NCI-H2171 treated with DMSO at 0.1 percent for 48 hours (cell line): ENCODE measurements around the gene ACAA1.

Experiments used
- DNase-seq: peaks from one replicate; lab custom pipeline; 2025; lab: John Stamatoyannopoulos, UW

Gene ACAA1

DNA sequence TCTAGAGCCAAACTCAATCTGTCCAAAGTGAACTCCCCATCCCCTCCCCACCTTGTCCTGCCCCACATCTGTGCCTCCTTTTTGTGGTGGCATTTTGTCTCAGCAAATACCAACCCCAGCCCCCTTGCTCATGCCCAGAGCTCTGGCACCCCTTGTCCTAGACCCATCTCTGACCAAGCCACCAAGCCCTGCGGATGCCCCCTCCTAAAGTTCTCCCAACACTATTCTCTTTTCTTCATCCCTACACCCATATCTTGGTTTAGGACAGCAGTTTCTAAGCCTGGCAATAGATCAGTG is 17.7 kb downstream of the ACAA1 start:
- no peak for DNase-seq

DNA sequence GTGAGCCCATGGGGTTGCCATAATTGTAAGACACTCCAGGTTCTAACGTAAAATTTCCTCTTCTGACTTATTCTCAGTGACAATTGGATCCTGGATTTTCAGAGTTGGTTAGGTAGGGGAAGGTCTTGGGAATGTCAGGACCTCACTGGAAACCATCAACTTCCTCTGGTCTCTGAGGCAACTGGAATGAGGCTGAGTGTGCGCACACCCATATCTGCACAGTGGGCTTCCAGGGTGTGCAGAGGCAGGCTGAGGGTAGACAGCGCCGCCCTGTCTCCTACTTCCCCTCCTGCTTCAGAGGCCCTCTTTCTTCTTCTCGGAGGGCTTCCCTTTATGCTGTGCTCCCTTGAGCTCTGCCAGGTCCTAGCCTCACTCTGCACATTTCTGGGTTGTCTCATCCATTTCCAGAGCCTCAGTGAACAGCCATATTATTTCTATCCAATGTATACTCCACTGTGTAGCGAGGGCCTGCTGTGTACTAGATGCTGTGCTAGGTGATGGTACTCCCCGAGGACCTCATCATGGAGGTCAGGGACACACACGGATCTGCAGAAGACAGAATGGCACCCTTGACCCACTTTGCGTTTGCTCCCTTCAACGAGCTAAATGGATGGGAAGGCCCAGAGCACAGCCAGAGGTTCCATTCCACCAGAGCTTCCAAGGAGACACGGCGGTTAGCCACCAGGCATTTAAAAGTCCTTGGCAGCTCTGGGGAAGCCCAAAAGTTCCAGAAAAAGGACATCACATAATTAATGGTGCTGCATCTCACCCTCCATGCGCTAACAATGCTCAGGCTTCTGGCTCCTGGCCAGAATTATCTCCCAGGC is 18.3 kb downstream of the ACAA1 start:
- no peak for DNase-seq

DNA sequence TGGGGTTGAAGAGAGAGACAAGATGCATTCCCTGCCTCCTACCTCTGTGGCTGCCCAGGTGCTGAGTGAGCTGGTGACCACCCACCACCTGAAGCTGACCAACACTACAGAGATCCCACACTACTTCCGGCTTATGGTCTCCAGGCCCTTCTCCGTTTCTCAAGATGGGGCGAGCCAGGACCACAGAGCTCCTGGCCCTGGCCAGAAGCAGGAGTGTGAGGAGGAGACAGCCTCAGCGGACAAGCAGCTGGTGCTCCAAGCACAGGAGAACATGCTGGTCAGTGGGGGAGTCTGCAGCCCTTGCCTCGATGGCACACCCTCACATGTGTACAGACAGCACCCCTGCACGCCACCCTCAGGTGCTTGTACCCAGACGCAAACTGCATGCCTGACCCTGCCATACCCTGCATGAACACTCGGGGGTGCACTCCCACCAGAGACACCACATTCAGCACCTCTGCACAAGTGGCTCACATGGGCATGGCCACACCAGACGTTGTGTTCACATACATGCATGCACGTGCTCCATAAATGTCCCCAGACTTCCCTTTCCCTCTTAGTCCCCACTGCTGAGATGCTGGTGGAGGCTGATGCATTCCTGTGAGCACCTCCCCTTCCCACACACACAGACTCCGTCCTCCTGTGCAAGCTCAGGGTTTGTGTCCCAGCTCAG is 19.0 kb downstream of the ACAA1 start:
- no peak for DNase-seq

DNA sequence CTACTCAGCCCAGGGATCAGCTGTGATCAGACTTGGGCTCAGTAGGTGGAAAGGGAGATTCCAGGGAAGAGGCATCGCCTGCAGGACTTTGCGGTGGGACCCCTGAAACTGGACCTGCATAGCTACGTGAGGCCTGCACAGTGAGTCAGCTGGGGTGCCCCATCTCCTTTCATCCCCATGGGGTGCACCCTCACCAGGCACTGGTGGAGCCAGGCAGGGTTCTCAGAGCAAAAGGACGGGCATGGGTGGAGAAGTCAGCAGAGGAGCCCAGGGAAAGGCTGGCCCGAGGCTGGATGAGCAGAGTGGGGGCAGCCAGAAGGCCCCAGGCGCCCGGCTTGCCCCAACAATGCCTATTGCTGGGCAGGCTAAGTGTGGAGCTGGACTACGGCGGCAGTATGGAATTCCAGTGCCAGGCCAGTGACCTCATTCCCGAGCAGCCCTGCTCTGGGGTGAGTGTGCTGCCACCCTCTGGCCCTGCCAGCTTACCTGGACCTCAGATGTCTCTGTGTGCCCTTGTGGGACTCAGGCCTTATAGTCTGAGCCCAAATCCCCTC is 19.7 kb downstream of the ACAA1 start:
- no peak for DNase-seq

DNA sequence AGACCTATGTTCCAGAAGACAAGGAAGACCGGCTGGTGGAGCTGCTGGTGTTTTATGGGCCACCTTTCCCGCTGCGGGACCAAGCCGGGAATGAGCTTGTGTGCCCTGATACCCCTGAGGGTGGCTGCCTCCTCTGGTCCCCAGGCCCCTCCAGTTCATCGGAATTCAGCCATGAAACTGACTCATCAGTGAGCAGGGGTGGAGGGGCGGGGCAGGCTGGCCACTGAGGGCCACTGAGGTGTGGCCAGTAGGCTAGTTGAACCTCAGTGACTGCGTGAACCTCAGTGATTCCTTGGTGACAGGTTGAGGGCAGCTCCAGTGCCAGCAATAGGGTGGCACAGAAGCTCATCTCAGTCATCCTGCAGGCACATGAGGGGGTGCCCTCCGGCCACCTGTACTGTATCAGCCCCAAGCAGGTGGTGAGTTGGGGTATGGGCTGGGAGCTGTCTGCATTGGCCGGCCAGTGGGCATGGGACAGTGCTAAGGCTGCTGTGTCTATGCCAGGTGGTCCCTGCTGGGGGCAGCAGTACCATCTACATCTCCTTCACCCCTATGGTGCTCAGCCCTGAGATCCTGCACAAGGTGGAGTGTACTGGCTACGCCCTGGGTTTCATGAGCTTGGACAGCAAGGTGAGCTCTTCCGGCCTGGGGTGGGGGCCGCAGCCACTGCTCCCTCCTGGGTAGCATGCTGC is 20.3 kb downstream of the ACAA1 start:
- DNase-seq: no peak

DNA sequence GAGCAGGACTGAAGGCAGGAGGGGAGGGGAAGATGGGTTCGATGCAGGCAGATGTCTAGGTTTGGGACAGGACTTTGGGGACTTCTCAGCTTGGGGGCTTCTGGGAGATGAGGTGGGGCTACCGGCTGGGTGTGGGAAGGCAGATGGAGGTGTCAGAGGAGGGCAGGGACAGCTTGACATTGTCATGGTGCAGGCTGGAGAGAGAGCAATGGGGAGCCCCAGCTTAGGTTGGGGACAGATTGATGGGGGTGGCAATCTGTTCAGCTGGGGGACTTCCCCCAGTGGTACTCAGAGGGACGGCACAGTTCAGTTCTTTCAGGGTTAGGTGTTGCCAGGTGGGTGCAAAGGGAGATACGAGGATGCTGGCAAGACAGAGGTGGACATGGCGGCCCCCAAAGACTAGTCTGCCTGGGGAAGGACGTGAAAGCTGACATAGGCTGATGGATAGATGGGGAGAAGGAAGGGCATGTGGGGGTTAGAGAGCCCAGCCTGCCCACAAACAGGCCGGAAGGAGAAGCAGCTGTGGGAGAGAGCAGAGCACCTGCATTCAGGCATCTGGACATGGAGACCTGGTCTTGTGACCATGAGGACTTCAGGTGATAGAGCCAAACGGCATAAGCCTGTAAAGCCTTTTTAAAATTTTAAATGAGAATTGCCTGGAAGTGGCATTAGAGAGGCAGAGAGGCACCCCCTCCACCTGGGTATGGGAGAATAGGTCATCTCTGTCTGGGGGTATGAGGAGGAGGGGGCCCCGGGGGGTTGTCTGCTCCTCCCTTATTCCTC is 21.1 kb downstream of the ACAA1 start:
- no peak for DNase-seq

DNA sequence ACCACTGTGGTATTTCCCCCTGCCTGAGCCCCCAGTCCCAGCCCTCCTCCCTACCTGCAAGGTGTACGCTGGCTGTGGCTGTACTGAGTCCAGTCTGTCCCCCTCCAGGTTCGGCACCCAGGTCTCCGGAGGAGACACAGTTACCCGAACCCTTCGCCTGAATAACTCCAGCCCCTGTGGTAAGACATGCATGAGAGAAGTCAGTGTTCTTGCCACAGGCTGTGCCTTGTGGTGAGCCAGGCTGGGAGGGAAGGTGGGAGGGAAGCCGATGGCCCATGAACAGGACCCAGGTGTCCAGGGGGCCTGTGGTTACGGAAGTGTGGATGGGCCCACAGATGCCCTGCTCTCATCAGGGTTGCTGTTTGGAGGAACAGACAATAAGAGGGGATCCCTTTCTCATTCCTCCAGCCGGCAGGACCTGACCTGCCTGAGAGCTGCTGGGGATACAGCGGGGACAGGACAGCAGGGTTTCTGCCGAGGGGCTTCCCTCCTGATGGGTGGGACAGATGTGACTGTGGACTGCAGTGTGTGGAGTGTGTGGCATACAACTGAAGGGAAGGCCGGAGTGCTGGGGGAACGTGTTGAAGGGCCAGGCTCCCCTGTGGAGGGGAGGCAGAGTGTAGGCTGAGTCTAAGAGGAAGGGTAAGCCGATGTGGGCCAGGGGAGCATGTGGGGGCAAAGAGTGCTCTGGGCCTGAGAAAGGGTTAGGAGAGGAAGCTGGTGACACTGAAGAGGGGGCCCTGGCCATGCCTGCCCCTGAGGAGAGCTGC is 21.9 kb downstream of the ACAA1 start:
- no peak for DNase-seq

DNA sequence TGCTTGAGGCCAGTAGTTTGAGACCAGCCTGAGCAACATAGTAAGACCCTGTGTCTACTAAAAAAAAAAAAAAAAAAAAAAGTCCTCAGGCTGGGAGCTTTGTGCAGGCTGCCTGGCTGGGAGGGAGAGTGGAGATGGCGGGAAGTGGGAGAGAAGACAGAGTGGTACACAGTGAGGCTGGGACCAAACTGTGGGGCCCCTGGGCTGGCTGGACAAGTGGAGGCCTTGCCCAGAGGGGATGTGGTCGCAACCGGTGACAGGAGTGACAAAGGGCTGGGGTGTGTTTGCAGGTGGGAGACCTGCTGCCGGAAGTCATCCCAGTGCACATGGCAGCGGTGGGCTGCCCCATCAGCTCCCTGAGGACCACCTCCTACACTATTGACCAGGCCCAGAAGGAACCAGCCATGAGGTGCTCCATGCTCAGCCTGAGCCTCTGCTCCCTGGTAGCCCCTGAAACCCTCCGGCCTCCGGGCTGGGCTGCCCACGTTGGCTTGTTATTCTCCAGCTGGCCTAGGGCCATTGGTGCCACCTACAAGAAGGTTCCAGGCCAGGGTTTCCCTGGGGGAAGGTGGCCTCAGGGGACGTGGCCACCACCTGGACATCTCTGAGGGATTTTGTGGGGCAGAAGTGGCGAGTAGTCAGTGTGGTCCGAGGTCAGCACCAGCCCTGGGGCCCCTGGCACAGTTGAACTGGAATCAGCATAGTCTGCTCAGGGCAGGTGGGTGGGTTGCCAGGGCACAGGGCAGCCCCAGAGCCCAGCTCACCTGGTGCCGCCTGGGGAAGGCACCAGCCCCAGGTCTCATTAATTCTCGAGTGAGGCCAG is 22.7 kb downstream of the ACAA1 start:
- DNase-seq: no peak

DNA sequence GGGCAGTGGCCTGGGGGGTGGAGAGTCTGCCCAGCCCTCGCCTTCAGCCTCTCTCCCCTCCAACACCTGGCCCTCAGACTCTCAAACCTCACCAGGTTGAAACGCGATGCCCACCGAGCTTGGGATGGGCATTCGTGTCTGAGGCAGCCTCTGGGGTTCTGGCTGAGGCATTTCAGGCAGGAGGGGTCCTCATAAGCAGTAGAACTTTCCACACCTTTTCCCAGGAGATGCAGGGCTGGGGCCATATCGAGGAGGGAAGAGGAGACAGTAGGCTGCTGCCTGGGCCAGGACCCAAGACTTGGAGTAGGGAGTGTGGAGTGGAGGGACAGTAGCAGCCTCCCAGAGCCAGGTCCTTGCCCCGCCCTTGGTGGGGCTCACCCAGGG is 24.6 kb downstream of the ACAA1 start:
- DNase-seq: no peak

DNA sequence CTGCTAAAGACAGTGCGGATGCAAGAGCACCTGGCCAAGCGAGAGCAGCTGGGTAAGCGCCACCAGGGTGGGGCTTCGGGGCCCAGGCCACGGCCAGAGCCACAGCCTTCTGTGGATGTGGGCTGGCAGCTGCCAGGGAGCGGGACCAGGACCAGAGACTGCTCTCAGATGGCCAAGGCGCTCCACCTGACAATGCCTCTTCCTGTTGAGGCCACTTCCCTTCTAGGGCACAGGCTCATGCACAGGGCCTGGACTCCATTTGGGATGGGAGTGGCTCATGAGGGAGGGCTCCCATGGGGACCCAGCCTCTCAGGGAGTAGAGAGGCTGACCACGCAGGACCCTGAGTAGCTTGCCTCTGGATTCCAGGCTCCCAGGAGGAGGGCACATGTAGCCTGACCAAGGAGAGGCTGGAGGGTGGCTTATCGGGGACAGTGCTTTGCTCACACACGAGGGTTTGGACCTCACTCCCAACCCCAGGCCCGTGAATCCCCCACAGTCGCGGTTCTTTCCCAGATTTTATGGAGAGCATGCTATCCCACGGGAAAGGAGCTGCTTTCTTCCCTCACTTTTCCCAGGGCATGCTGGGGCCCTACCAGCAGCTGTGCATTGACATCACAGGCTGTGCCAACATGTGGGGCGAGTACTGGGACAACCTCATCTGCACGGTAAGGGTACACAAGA is 25.1 kb downstream of the ACAA1 start:
- DNase-seq: no peak

DNA sequence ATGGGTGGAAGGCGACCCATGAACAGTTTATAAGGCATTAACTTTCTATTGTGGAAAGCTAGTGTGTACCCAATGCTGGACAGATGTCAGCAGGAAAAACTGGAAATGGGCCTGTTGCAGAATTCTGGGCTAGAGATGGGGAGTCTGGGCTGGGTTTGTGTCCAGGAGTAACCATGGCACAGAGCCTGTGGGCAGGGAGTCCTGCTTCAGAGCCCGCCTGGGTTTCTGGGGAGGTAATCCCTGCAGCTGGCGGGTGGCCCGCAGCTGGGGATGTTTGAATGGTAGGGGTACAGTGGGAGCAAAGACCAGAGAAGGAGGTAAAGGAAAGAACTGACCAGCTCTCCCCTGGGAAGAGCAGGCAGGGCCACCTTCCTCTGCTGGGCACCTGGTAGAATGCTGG is 25.7 kb downstream of the ACAA1 start:
- no peak for DNase-seq

DNA sequence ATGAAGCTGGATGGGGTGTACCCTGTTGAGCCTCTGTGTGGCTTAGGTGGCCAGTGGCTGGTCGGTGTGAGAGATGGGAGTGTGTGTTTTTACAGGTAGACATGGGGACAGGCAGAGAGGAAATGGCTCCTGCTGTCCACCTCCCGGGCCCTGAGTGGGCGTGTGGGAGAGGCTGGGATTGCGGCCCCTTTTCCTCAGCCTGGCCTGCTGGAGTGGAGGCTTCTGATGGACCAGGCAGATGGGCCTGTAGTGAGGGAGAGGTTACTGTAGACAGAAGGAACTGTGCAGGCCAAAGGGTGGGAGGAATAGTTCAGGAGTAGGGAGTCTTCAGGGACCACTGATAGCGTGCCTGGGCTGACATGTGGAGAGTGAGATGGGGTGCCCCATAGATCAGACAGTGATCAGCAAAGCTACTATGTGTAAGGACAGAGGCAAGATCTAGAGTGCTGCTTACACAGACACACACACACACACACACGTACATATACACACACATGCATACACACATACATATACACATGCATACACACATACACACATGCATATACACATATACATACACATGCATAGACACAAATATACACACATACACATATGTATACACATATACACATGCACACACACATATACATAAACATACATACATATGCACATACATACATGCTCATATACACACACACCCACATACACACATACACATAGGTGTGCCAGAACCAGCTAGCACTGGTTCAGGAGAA is 26.4 kb downstream of the ACAA1 start:
- no peak for DNase-seq

DNA sequence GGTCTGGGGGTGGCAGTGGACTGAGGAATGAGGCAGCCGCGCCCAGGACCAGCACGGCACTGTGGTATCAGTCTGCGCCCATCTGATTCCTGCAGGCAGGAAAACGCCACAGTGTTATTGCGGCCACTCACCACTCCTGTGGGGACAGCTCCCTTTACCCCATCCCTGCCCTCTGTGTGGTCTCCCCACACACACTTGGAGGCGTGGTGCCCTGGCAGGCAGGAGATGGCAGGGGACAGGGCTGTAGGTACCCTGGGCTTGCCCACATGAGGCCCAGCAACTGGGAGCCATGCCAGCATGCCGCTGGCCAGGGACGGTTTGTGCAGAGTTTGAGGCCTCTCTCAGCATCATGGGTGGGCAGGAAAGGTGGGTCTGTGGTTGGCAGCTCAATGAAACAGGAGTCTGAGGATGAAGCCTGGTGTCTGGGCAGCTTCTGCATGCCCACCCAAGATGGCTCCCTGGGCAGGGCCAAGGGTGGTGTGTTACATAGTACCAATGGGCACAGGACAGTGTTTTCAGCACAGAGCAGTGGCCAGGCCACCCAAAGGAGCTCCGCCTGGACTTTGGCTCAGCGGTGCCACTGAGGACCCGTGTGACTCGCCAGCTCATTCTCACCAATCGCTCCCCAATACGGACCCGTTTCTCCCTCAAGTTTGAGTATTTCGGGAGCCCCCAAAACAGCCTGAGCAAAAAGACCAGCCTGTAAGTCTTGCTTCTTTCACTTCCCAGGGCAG is 27.2 kb downstream of the ACAA1 start:
- no peak for DNase-seq

DNA sequence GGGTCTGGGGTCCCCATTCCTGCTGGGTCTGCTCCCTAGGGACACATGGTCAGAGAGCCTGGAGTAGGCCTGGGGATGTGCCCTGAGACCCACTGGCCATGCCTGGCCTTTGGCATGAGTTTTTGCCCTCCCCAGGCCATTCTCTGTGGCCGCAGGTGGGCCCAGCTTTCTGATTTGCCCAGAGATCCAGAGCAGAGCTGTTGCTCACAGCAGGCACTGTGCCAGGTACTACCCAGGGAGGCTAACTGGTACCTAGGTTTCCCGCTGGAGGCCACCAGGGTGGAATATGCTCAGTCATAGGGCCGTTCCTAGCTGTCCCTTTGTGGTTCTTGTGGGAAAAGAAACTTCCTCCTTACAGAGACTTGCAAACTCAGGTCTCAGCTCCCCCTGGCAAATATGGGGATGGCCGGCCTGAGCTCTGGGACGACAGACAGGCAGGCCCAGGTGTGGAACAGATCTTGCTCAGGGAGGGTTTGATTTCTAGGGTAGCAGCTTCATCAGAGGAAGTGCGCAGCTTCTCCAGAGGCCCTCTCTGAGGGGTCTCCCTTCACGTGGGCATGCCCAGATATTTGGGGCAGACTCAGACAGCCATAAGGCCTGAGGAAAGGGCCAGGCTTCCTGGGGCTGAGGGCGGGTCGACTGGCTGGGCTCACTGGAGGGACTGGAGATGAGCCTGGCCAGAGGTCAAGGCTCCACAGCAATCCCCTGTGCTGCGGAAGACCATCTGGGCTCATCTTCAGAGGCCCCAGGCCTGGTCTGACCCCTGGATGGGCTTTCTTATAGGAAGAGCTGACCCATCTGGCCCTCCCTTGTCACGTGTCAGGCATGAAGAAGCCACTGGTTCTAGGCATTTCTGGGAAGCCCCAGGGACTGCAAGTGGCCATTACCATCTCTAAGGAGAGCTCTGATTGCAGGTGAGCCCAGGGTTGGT is 28.0 kb downstream of the ACAA1 start:
- no peak for DNase-seq

DNA sequence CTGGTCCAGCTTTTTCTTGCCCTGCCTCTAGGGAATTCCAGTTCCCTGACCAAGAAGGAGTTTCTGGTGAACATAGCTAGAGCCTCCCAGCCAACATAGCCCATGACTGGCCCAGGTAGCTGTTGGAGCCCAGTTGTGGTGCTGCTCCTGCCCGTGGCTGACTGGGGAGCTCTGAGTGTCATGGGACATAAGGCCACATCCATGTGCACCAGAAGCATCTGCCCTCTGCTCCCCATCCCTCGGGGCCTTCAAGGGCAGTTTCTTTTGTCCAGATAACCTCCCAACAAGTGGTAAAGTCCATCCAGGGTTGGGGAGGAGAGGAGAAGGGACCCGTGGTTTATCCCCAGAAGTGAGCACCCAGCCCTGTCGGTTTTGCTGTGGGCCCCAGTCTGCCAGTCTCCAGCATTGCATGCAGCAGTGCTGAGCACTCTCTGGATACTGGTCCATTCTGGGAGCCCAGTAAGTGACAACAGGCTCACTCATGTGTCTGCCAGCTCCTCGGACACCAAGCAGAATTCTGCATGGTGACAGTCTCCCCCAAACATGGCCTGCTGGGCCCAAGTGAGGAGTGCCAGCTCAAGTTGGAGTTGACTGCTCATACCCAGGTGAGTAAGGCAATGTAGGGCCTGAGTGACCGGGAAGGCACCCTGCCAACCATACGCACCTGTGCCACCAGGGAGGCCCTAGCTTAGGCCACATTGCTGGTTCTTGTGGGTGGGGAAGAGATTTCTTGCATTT is 28.8 kb downstream of the ACAA1 start:
- no peak for DNase-seq

DNA sequence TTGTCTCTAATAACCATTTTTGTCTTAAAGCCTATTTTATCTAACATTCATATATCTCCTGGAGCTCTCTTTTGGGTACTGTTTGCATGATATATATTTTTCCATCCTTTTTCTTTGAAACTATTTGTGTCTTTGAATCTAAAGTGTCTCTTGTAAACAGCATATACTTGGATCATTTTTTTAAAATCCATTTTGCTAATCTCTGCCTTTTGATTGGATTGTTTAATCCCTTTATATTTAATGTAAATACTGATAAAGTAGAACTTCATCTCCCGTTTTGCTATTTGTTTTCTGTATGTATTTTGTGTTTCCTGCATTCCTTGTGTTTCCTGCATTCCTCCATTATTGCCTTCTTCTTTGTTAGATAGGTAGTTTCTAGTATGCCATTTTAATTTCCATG is 31.4 kb downstream of the ACAA1 start:
- DNase-seq: no peak

DNA sequence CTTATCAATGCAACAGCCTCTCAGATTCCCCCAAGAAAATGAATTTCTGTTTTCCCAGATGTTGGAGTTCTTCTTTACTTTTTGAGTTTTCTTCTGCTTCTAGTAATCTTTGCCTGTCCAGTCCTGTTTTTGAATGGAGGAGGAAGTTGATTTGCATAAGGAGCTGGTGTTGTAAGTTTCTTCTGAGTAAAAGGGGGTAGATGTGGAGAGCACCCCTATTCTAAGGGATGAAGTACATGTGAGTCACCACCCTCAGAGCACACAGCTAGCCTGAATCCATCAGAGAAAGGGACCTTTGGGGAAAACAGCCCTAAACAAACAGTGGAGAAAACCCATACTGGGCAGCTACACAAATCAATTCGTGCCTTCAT is 34.5 kb downstream of the ACAA1 start:
- DNase-seq: no peak
